ENCODE data around the gene BPNT1. TPM values are rescaled to one million over a fixed set of nuclear protein-coding genes. Genes with fewer than 3 reads are reported as not detected.

The BPNT1 gene
- total RNA-seq, 1 experiment from 2014 or later: 43.1 TPM

- no peak for DNase-seq (ENCODE audit: low read depth)
Observed at GRCh38 chr1:220011620-220012019, 78.0 kb downstream of the BPNT1 start.

Other genes starting within 250 kb of the BPNT1 start
- not detected in 2 replicates for gene SLC30A10, start 161.2 kb downstream of the BPNT1 start, total RNA-seq (2014; rRNA removed; shearing (Covaris generic))
- gene EPRS1, start 43.3 kb downstream of the BPNT1 start, total RNA-seq (2014; rRNA removed; shearing (Covaris generic)): 99.8 and 107 TPM in 2 replicates
- 88.2 and 89.5 TPM in 2 replicates for gene IARS2, start 4.3 kb upstream of the BPNT1 start, total RNA-seq (2014; rRNA removed; shearing (Covaris generic))
- 26.3 and 28.8 TPM in 2 replicates for gene RAB3GAP2, start 182.7 kb upstream of the BPNT1 start, total RNA-seq (2014; rRNA removed; shearing (Covaris generic))

All from Daoy (cell line).